OCI-M1 (cell line): ENCODE data around the gene DHRSX.
"Not testable (repeated sequence)": the region's sequence is repeated elsewhere in the genome, so short reads cannot be mapped to it uniquely, and the experiment has no call there.

Experiments used
- DNase-seq: peaks from one replicate; lab custom pipeline; 2025; lab: John Stamatoyannopoulos, UW

DHRSX gene

GRCh38 chrX:2520539-2520938 lies 19.8 kb upstream of the DHRSX start:
- no peak for DNase-seq

DNA sequence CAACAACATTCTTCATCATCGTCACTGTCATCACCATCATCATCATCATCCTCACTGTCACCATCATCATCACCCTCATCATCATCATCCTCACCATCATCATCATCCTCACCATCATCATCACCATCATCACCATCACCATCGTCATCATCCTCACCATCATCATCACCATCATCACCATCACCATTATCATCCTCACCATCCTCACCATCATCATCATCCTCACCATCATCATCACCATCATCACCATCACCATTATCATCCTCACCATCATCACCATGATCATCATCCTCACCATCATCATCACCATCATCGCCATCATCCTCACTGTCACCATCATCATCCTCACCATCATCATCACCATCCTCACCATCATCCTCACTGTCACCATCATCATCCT lies 18.9 kb upstream of the DHRSX start:
- not testable (repeated sequence) for DNase-seq

- DNase-seq: no peak
Measured at GRCh38 chrX:2517055-2517454, 16.3 kb upstream of the DHRSX start.

DNA sequence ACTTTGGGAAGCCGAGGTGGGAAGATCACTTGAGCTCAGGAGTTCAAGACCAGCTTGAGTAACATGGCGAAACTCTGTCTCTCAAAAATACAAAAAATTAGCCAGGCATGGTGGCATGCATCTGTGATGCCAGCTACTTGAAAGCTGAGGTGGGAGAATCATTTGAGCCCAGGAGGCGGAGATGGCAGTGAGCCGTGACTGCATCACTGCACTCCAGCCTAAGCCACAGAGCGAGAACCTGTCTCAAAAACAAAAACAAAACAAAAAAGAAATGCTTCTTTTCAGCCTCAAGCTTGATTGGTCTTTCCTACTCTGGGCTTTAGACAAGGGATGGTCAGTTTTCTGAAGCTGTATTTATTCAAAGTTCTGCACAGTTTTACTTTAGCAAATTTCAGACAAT lies 15.8 kb upstream of the DHRSX start:
- DNase-seq: no peak

GRCh38 chrX:2514131-2514530 lies 13.4 kb upstream of the DHRSX start:
- no peak for DNase-seq

GRCh38 chrX:2513121-2513664 lies 12.4 kb upstream of the DHRSX start:
- DNase-seq: no peak

- DNase-seq: no peak
Measured at GRCh38 chrX:2512501-2512900, 11.7 kb upstream of the DHRSX start.

GRCh38 chrX:2511326-2511725 lies 10.6 kb upstream of the DHRSX start:
- DNase-seq: no peak

- DNase-seq: no peak
Measured at GRCh38 chrX:2508648-2509335, 8.0 kb upstream of the DHRSX start.

- no peak for DNase-seq
Measured at GRCh38 chrX:2507904-2508627, 7.3 kb upstream of the DHRSX start.

GRCh38 chrX:2507196-2507595 lies 6.4 kb upstream of the DHRSX start:
- no peak for DNase-seq

DNA sequence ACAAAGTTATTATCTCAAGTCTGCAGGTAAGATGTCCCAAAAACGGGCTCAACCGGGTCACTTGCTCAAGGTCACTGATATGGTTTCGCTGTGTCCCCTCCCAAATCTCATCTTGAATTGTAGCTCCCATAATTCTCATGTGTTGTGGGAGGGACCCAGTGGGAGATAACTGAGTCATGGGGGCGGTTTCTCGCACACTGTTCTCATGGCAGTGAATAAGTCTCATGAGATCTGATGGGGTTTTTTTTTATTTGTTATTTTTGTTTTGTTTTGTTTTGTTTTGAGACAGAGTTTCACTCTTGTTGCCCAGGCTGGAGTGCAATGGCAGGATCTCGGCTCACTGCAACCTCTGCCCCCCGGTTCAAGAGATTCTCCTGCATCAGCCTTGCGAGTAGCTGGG lies 4.6 kb upstream of the DHRSX start:
- not testable (repeated sequence) for DNase-seq

DNA sequence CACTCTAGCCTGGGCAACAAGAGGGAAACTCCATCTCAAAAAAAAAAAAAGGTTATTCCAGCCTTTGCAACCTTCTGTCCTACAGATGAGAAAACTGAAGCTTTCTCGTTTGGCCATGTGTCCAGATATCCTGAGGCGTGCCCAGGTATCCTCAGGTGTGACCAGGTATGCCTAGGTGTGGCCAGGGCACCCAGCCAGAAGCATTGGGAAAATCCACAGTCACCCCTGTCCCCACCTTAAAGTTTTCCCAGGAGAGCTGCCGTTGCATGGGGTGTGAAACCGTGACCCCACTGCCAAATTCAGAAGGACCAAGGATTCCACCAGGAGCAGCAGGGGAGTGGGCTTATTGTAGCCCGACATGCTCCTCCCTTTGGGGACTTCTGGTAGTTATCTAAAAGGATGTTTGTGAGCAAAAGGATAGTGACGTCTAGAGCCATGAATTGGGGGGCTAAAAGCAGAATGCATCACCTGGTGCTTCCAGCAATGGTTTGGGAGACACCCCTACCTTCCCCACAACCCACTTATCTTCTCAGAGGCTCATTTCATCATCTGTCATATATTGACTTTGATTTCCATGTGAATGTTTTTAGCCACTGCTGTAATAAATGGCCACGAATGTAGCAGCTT lies 4.0 kb upstream of the DHRSX start:
- DNase-seq: no peak

DNA sequence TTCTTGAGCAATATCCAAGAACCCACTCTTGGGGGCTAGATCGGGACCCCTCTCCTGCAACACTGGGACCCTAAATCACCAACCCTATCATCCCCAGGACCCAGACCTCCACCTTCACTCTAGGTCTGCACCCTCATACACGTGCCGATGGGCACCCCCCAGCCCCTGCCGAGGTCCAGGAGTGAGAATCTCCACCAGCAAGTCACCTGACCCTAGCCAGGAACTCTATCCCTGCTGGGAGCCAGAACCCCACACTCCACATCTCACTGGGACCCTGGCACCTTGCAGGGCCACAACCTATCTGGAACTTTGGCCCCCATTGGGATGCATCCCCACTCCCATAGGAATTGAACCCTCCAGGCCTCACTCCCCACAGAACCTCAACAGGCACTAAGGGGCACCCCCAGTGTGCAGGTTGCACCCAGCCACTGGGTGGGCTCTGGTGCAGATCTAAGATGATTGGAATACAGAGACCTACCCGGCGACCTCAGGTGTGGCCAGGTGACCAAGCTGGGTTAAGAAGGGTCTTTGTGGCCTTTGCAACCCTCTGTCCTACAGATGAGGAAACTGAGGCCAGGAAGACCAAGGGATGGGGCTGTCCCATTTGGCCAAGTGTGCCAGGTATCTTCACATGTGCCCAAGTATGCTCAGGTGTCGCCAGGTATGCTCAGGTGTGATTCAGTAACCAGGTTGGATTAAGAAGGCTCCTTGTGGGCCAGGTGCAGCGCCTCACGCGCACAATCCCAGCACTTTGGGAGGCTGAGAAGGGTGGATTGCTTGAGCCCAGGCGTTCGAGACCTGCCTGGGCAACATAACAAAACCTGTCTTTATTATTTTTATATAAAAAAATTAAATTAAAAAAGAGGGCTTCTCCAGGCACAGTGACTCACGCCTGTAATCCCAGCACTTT lies 3.1 kb upstream of the DHRSX start:
- DNase-seq: no peak

DNA sequence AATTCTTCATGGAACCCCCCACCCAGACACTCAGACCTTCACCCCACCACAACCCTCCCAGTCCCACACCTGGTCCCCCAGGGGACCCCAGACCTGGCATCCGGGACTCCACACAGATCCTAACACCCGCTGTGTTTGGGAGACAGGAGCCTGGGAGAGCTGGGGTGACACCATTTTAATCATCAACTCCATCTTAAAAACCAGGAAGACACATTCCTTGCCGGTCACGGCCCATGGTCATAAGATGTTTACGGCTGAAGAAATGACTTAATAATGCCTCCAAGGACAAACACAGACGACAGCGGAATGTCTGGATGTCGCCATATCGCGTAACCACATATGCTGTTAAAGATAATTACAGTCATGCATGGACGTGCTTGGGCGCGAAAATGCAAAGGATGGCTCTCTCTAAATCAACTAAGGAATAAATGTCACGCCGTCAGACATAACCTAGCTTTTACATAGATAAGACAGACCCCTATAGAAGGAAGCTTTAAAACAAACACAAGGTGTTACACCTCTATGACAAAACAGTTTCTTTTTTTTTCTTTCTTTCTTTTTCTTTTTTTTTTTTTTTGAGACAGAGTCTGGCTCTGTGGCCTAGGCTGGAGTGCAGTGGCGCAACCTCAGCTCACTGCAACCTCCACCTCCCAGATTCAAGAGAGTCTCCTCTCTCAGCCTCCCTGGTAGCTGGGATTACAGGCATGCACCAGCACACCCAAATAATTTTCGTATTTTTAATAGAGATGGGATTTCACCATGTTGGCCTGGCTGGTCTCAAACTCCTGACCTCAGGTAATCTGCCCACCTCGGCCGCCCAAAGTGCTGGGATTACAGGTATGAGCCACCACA lies 2.1 kb upstream of the DHRSX start:
- DNase-seq: no peak

GRCh38 chrX:2502120-2502667 lies 1.4 kb upstream of the DHRSX start:
- no peak for DNase-seq

- DNase-seq: no peak
Measured at GRCh38 chrX:2501559-2502102, 855 bp upstream of the DHRSX start.

- DNase-seq: no peak
Measured at GRCh38 chrX:2500091-2500802, 529 bp downstream of the DHRSX start.

DNA sequence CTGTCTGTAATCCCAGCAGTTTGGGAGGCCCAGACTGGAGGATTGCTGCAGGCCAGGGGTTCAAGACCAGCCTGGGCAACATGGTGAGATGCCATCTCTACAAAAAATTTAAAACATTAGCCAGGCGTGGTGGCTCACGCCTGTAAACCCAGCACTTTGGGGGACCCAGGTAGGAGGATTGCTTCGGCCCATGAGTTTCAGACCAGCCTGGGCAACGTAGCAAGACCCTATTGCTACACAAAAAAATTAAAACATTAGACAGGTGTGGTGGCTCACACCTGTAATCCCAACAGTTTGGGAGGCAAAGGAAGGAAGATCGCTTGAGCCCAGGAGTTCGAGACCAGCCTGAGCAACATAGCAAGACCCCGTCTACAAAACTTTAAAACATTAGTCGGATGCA lies 1.3 kb downstream of the DHRSX start:
- DNase-seq: no peak

- no peak for DNase-seq
Measured at GRCh38 chrX:2498781-2499302, 1.9 kb downstream of the DHRSX start.
